ENCODE data around the gene FKBP3.

GRCh38 chr14:45123271-45123670 is 11.0 kb downstream of the FKBP3 start:
- TF ChIP-seq CTCF (IDR thresholded peaks at IDR 0.05) (no peak), POLR2A (IDR thresholded peaks at IDR 0.05) (no peak)
